CD4-positive, alpha-beta T cell (primary cell): ENCODE measurements around the gene GSDME. TPM values are rescaled to one million over a fixed set of nuclear protein-coding genes. Genes with fewer than 3 reads are reported as not detected.

Source experiments
- ATAC-seq: fragments of 200-7000 bp; cut with Tn5 transposase; one replicate; pipeline ENCODE4 v1.10.0; 2022; ENCODE audit warnings: mild to moderate bottlenecking; ENCODE audit not compliant: poor library complexity
- CTCF ChIA-PET: fragments of 350-600 bp; sonication (Branson Sonifier 250); formaldehyde crosslinking; loops from one replicate; lab custom pipeline; 2021; ENCODE audit warnings: antibody characterized with exemption, inconsistent platforms; lab: Charles Lee
- POLR2A ChIA-PET: fragments of 350-600 bp; sonication (Branson Sonifier 250); formaldehyde crosslinking; loops from one replicate; lab custom pipeline; 2021; ENCODE audit warnings: antibody characterized with exemption, inconsistent platforms; lab: Charles Lee
- DNase-seq, 14 experiments: peaks; one replicate each; pipeline ENCODE4 v3.0.0-alpha.2; 2013 to 2020; ENCODE audit warnings: mixed read lengths in 2 of 14
- H3K27ac ChIP-seq, 2 donors: one replicate each; pipeline versions ENCODE4 v1.5.1 to v1.7.0; 2013; ENCODE audit warnings: low read length in 2 of 2, low read depth in 1 of 2, mild to moderate bottlenecking in 1 of 2
- H3K27me3 ChIP-seq, 2 experiments: 1 replicate in 1 of 2; 2 replicates in 1 of 2; pipeline versions ENCODE4 v1.6.1 to v1.7.0; 2013; ENCODE audit warnings: low read length in 2 of 2, control low read depth in 1 of 2, mild to moderate bottlenecking in 1 of 2, moderate library complexity in 1 of 2; ENCODE audit not compliant: insufficient read depth in 2 of 2, control insufficient read depth in 1 of 2
- H3K36me3 ChIP-seq: one replicate; pipeline ENCODE4 v1.6.1; 2013; ENCODE audit warnings: low read length, control low read depth; ENCODE audit not compliant: insufficient read depth
- H3K4me1 ChIP-seq: one replicate; pipeline ENCODE4 v1.6.1; 2013; ENCODE audit warnings: low read length, control low read depth; ENCODE audit not compliant: insufficient read depth
- H3K4me3 ChIP-seq: one replicate; pipeline ENCODE4 v1.5.1; 2013; ENCODE audit warnings: mild to moderate bottlenecking, low read length, moderate library complexity
- H3K9me3 ChIP-seq, 2 experiments: 1 replicate in 1 of 2; 2 replicates in 1 of 2; pipeline versions ENCODE4 v1.6.1 to v1.7.0; 2013; ENCODE audit warnings: low read length in 2 of 2, mild to moderate bottlenecking in 2 of 2, control low read depth in 1 of 2, moderate library complexity in 1 of 2; ENCODE audit not compliant: control insufficient read depth in 1 of 2, insufficient read depth in 1 of 2
- H3K27ac Mint-ChIP-seq: one replicate; pipeline ENCODE4 v1.8.0; 2020; ENCODE audit warnings: mixed read lengths
- H3K27me3 Mint-ChIP-seq: one replicate; pipeline ENCODE4 v1.8.0; 2021; ENCODE audit warnings: mixed read lengths
- H3K36me3 Mint-ChIP-seq: one replicate; pipeline ENCODE4 v1.8.0; 2021; ENCODE audit warnings: low read depth, mixed read lengths
- H3K4me1 Mint-ChIP-seq: one replicate; pipeline ENCODE4 v1.8.0; 2021; ENCODE audit warnings: low read depth, mixed read lengths
- H3K4me3 Mint-ChIP-seq: one replicate; pipeline ENCODE4 v1.8.0; 2020; ENCODE audit warnings: mild to moderate bottlenecking, mixed read lengths
- H3K9me3 Mint-ChIP-seq: one replicate; pipeline ENCODE4 v1.8.0; 2020; ENCODE audit warnings: mixed read lengths
- intact Hi-C, 2 experiments: fragments of 100-400 bp; cut with DNase I in 1 of 2; cut with micrococcal nuclease in 1 of 2; formaldehyde crosslinking; loops; one replicate each; pipeline versions ENCODE4 v1.15.1 to v1.9.0; 2023 to 2025; cut with DNase I, micrococcal nuclease
- total RNA-seq, 174 experiments: library from RNA in 2 of 174; stranded (reverse) in 2 of 174; gene quantifications; one replicate each; pipeline ENCODE4 v1.2.3 and lab custom pipeline; 2021 to 2026
- TF ChIP-seq, protein P1 (sequence below): fragments of 200-600 bp; IDR thresholded peaks from one replicate; pipeline ENCODE4 v1.8.0; 2022; ENCODE audit warnings: antibody characterized with exemption, mild to moderate bottlenecking

Gene GSDME
- total RNA-seq, 2 experiments from 2014 or later, result 0.19 TPM; not detected in 1

DNA sequence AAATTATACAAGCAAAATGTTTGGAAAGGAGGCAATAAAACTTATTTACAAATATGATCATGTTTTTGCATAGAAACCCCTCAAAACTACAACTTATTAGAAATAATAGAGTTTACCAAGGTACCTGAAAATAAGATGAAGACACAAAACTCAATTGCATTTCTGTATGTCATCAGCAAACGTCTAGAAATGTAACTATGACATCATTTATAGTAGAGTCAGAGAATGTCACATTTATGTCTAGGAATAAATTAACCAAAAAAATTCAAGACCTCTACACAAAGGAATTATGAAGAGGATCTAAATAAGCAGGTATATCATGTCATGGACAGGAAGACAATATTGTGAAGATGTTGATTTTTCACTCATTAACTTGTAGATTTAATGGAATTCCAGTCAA is 103.0 kb downstream of the GSDME start:
- CTCF ChIA-PET, result no interaction called here
- H3K9me3 ChIP-seq, result no peaks in the 10 kb centered on the region
- H3K27me3 Mint-ChIP-seq, result no peaks in the 10 kb centered on the region
- TF ChIP-seq, protein P1, sequence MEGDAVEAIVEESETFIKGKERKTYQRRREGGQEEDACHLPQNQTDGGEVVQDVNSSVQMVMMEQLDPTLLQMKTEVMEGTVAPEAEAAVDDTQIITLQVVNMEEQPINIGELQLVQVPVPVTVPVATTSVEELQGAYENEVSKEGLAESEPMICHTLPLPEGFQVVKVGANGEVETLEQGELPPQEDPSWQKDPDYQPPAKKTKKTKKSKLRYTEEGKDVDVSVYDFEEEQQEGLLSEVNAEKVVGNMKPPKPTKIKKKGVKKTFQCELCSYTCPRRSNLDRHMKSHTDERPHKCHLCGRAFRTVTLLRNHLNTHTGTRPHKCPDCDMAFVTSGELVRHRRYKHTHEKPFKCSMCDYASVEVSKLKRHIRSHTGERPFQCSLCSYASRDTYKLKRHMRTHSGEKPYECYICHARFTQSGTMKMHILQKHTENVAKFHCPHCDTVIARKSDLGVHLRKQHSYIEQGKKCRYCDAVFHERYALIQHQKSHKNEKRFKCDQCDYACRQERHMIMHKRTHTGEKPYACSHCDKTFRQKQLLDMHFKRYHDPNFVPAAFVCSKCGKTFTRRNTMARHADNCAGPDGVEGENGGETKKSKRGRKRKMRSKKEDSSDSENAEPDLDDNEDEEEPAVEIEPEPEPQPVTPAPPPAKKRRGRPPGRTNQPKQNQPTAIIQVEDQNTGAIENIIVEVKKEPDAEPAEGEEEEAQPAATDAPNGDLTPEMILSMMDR, result no peak
- H3K36me3 Mint-ChIP-seq, result peaks cover 19% of the 10 kb centered on the region
- H3K27ac ChIP-seq, result no peak overlapping the region
- no peaks in the 10 kb centered on the region for H3K9me3 Mint-ChIP-seq
- intact Hi-C loops, result no loop called here
- peaks cover 21% of the 10 kb centered on the region for H3K4me1 Mint-ChIP-seq
- no peaks in the 10 kb centered on the region for H3K4me1 ChIP-seq
- H3K27me3 ChIP-seq, result no peaks in the 10 kb centered on the region
- H3K36me3 ChIP-seq, result no peaks in the 10 kb centered on the region
- DNase-seq (no peak), ATAC-seq (no peak)
- H3K4me3 ChIP-seq, result no peak overlapping the region
- POLR2A ChIA-PET, result no interaction called here
- no peak overlapping the region for H3K4me3 Mint-ChIP-seq
- H3K27ac Mint-ChIP-seq, result no peak overlapping the region

DNA sequence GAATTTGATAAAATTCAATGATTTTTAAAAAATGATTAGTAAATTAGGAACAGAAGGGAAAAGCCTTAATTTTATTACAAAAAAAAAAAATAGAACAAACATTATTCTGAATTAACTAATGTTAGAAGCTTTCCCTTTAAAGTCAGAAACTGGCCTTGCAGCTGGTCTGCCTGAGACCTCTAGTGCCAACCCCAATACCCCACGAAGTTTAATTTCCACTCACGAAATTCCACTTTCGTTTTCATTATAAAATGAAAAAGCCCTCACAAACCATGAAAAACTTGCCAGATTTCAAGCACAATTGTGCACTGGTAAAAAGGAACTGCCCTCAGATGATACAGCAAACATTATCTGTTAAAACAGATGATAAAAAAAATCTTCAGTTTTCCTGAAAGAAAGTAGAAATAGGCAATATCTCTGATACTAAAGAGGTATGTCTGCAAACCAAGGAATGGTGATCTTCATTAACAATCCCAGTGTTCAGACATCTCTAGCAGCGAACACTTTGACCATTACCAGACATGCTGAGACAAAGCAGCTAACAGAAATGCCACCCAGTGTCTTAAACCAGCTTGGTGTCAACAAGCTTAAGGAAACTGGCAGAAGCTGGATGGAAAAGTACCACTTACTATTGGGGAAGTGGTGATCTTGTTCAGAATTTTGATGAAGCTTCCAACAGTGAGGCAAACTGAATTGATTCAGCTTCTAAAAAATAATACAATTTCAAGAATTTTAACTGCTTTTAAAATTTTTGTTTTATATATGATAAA is 103.8 kb downstream of the GSDME start:
- Mint-ChIP-seq H3K4me3 (peak overlapping the region; percentile 54), H3K9me3 (no peaks in the 10 kb centered on the region), H3K36me3 (peaks cover 14% of the 10 kb centered on the region), H3K27me3 (no peaks in the 10 kb centered on the region), H3K4me1 (peaks cover 21% of the 10 kb centered on the region), H3K27ac (peak overlapping the region; percentile 17)
- Histone ChIP-seq H3K27me3 (no peaks in the 10 kb centered on the region), H3K36me3 (no peaks in the 10 kb centered on the region), H3K4me3 (peak overlapping the region; percentile 9), H3K9me3 (no peaks in the 10 kb centered on the region), H3K27ac (no peak overlapping the region), H3K4me1 (no peaks in the 10 kb centered on the region)
- intact Hi-C loops, result no loop called here
- ChIA-PET CTCF (no interaction called here), POLR2A (no interaction called here)
- DNase-seq (no peak), ATAC-seq (no peak)
- TF ChIP-seq, protein P1, result no peak

DNA sequence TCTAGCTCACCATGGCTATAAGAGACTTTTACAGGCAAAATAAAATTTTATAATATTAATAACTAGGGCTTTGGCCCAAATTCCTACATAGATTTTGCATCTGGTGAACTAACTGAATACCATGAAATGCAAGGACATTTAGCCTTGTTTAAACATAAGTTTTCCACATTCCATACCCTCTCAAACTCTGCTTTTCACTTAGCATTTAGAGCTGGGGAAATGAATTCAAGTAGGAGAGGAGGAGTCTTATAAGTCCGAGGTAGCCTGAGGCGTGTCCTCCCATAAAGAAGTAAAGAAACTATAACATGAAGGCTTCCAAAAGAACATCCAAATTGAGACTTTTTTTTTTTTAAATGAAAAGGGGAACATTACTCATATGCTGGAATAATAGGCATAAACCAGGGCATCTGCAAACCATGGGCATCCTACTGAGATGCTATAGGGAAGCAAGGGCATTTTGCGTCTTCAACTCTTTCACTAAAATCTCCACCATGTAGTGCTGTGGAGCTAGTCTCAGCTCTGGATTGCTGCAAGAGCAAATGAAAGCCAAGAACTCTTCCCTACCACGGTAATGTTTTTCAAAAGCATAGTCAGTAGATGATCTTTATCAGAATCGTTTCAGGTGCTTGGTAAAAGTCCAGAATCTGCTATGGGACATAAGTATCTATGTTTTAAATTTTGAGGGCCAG is 104.9 kb downstream of the GSDME start:
- Histone ChIP-seq H3K9me3 (no peaks in the 10 kb centered on the region), H3K27me3 (no peaks in the 10 kb centered on the region), H3K4me3 (no peak overlapping the region), H3K27ac (no peak overlapping the region), H3K36me3 (no peaks in the 10 kb centered on the region), H3K4me1 (no peaks in the 10 kb centered on the region)
- Mint-ChIP-seq H3K27me3 (no peaks in the 10 kb centered on the region), H3K36me3 (peaks cover 13% of the 10 kb centered on the region), H3K9me3 (no peaks in the 10 kb centered on the region), H3K27ac (no peak overlapping the region), H3K4me1 (peaks cover 21% of the 10 kb centered on the region), H3K4me3 (peak overlapping the region; percentile 55)
- POLR2A ChIA-PET, result no interaction called here
- intact Hi-C loops, result no loop called here
- no peak for DNase-seq
- CTCF ChIA-PET, result no interaction called here
- ATAC-seq, result no peak
- TF ChIP-seq, protein P1, result no peak

Other genes starting within 250 kb of the GSDME start
- gene PALS2, start 184.0 kb downstream of the GSDME start, total RNA-seq, result 10 to 100 TPM; 35.0 to 53.2 TPM
- gene OSBPL3, start 222.7 kb upstream of the GSDME start, total RNA-seq, result 10 to 100 TPM; 25.4 to 25.9 TPM